Parathyroid adenoma (tissue), 2 donors: ENCODE data around the gene ITIH4.

Experiments
- H2AFZ ChIP-seq: fragments of 300-600 bp; sonication (generic); one replicate; pipeline ENCODE4 v1.7.0; 2017; ENCODE audit warnings: antibody characterized with exemption, mild to moderate bottlenecking
- H3K27ac ChIP-seq: fragments of 300-600 bp; sonication (generic); one replicate; pipeline ENCODE4 v1.7.0; 2017
- H3K27me3 ChIP-seq: fragments of 300-600 bp; sonication (generic); one replicate; pipeline ENCODE4 v1.7.0; 2017; ENCODE audit warnings: low read length; ENCODE audit not compliant: control insufficient read depth, insufficient read depth
- H3K36me3 ChIP-seq: fragments of 300-600 bp; sonication (generic); one replicate; pipeline ENCODE4 v1.7.0; 2017; ENCODE audit warnings: low read length; ENCODE audit not compliant: control insufficient read depth, insufficient read depth
- H3K4me1 ChIP-seq: fragments of 300-600 bp; sonication (generic); one replicate; pipeline ENCODE4 v1.7.0; 2017; ENCODE audit warnings: control low read depth
- H3K4me2 ChIP-seq: fragments of 300-600 bp; sonication (generic); one replicate; pipeline ENCODE4 v1.7.0; 2017; ENCODE audit warnings: low read length
- H3K4me3 ChIP-seq: fragments of 300-600 bp; sonication (generic); one replicate; pipeline ENCODE4 v1.7.0; 2017; ENCODE audit warnings: low read depth, low read length
- H3K79me2 ChIP-seq: fragments of 300-600 bp; sonication (generic); one replicate; pipeline ENCODE4 v1.7.0; 2017; ENCODE audit warnings: control low read depth
- H3K9ac ChIP-seq: fragments of 300-600 bp; sonication (generic); one replicate; pipeline ENCODE4 v1.7.0; 2017; ENCODE audit warnings: mild to moderate bottlenecking
- H3K9me3 ChIP-seq: fragments of 300-600 bp; sonication (generic); one replicate; pipeline ENCODE4 v1.7.0; 2017; ENCODE audit warnings: low read length; ENCODE audit not compliant: control insufficient read depth
- CTCF ChIP-seq: fragments of 300-600 bp; sonication (generic); IDR thresholded peaks from one replicate; pipeline ENCODE4 v1.7.0; 2017; ENCODE audit warnings: antibody characterized with exemption, mild to moderate bottlenecking
- donor health status: primary hyperparathyroidism.

Gene ITIH4

GRCh38 chr3:52792413-52792812 is 38.1 kb downstream of the ITIH4 start:
- no peaks in the 10 kb centered on the region for H3K9me3 ChIP-seq
- no peak overlapping the region for H3K4me3 ChIP-seq
- no peaks in the 10 kb centered on the region for H3K79me2 ChIP-seq
- H2AFZ ChIP-seq = no peak overlapping the region
- H3K4me1 ChIP-seq = no peaks in the 10 kb centered on the region
- no peak for TF ChIP-seq CTCF
- no peaks in the 10 kb centered on the region for H3K36me3 ChIP-seq
- H3K9ac ChIP-seq = no peak overlapping the region
- no peak overlapping the region for H3K27ac ChIP-seq
- H3K27me3 ChIP-seq = no peaks in the 10 kb centered on the region
- no peak overlapping the region for H3K4me2 ChIP-seq

- Histone ChIP-seq H3K27ac (no peak overlapping the region), H3K4me3 (no peak overlapping the region), H3K9ac (no peak overlapping the region), H3K27me3 (no peaks in the 10 kb centered on the region), H2AFZ (no peak overlapping the region), H3K79me2 (no peaks in the 10 kb centered on the region), H3K36me3 (no peaks in the 10 kb centered on the region), H3K4me1 (no peaks in the 10 kb centered on the region), H3K4me2 (no peak overlapping the region), H3K9me3 (no peaks in the 10 kb centered on the region)
- no peak for TF ChIP-seq CTCF
Observed at GRCh38 chr3:52791928-52792327, 38.5 kb downstream of the ITIH4 start.

DNA sequence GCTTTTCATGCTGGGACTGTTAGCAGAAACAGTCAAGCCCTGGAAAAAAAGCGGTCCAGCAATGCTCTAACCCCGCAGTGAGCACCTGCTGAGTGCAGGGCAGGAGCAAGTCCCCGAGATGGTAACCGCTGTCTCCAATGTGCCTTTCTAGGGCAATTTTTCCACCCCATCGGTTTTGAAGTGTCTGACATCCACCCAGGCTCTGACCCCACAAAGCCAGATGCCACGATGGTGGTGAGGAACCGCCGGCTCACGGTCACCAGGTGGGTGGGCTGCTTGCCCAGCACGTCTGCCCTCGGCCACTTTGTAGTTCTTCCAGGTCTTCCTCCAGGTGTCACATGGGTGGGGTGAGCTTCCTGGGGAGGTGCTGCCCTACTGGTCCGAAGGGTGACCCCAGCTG is 39.1 kb downstream of the ITIH4 start:
- H3K9me3 ChIP-seq = no peaks in the 10 kb centered on the region
- no peaks in the 10 kb centered on the region for H3K4me1 ChIP-seq
- no peak overlapping the region for H3K9ac ChIP-seq
- H3K27me3 ChIP-seq = no peaks in the 10 kb centered on the region
- H3K27ac ChIP-seq = no peak overlapping the region
- H3K4me2 ChIP-seq = no peak overlapping the region
- no peaks in the 10 kb centered on the region for H3K79me2 ChIP-seq
- no peak overlapping the region for H2AFZ ChIP-seq
- no peak for TF ChIP-seq CTCF
- no peaks in the 10 kb centered on the region for H3K36me3 ChIP-seq
- H3K4me3 ChIP-seq = no peak overlapping the region

DNA sequence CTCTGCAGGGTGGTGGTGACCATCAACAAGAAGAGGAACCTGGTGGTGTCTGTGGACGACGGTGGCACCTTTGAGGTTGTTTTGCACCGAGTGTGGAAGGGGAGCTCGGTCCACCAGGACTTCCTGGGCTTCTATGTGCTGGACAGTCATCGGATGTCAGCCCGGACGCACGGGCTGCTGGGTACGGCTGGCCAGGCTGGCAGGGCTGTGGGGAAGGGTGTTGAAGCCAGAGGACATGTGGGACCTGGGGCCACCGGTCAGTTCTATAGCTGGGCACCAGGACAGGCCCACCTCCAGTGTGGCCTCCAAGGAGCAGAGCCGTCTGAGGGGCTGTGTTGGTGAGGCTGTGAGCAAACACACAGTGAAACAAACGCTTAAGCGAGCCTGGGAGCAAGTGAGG is 39.7 kb downstream of the ITIH4 start:
- Histone ChIP-seq H2AFZ (no peak overlapping the region), H3K27ac (no peak overlapping the region), H3K27me3 (no peaks in the 10 kb centered on the region), H3K36me3 (no peaks in the 10 kb centered on the region), H3K9me3 (no peaks in the 10 kb centered on the region), H3K9ac (no peak overlapping the region), H3K4me3 (no peak overlapping the region), H3K79me2 (no peaks in the 10 kb centered on the region), H3K4me2 (no peak overlapping the region), H3K4me1 (no peaks in the 10 kb centered on the region)
- TF ChIP-seq CTCF = no peak

DNA sequence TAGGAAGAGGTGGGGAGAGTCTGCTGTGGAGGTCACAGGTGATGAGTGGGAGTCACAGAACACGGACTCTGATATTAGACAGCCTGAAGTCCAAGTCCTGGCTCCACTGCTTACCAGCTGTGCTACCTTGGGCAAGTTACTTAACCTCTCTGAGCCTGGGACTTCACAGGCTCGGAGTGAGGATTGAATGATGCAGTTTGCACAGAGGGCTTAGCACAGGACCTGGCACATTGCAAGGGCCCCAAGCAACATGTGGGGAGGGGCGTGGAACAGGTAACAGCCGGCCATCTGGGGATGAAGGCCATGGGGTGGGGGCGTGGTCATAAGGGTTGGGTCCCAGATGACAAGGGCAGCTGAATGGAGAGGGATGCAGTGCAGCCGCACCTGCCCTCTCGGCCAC is 40.1 kb downstream of the ITIH4 start:
- Histone ChIP-seq H3K36me3 (no peaks in the 10 kb centered on the region), H2AFZ (no peak overlapping the region), H3K4me1 (no peaks in the 10 kb centered on the region), H3K79me2 (no peaks in the 10 kb centered on the region), H3K9me3 (no peaks in the 10 kb centered on the region), H3K4me3 (no peak overlapping the region), H3K27me3 (no peaks in the 10 kb centered on the region), H3K4me2 (no peak overlapping the region), H3K9ac (no peak overlapping the region), H3K27ac (no peak overlapping the region)
- no peak for TF ChIP-seq CTCF
